H1 (cell line): Measurements from ENCODE around the gene UFD1. TPM values are rescaled to one million over a fixed set of nuclear protein-coding genes. Genes with fewer than 3 reads are reported as not detected.

ENCODE experiments used
- CTCF ChIA-PET: fragments of 300-600 bp; sonication (Branson Sonifier 250); formaldehyde crosslinking; loops from one replicate; lab custom pipeline; 2021; ENCODE audit not compliant: partially characterized antibody; lab: Charles Lee
- POLR2A ChIA-PET: fragments of 300-600 bp; sonication (Branson Sonifier 250); formaldehyde crosslinking; loops from one replicate; lab custom pipeline; 2021; ENCODE audit warnings: inconsistent platforms; ENCODE audit not compliant: partially characterized antibody; lab: Charles Lee
- DNase-seq, 2 experiments: peaks; one replicate each; pipeline versions ENCODE4 v3.0.0 to v3.0.0-alpha.2; 2010 to 2022; ENCODE audit warnings: low spot score in 2 of 2, low read depth in 1 of 2, mixed read lengths in 1 of 2
- FAIRE-seq: peaks from 2 replicates; lab custom pipeline; 2011; peaks lifted over from hg19 to GRCh38; lab: Jason Lieb, UNC
- H2AFZ ChIP-seq: 2 replicates; pipeline ENCODE4 v1.8.1; 2012; ENCODE audit warnings: low read length, inconsistent platforms
- H2AK5ac ChIP-seq: 2 replicates; pipeline ENCODE4 v1.6.1; 2013; ENCODE audit warnings: low read depth, low read length
- H2BK120ac ChIP-seq: replicated peaks from 2 replicates; pipeline ENCODE3; 2013; ENCODE audit warnings: low read depth, low read length, inconsistent platforms
- H2BK12ac ChIP-seq: 2 replicates; pipeline ENCODE4 v1.6.1; 2013; ENCODE audit warnings: low read depth, low read length
- H2BK15ac ChIP-seq: 2 replicates; pipeline ENCODE4 v1.6.1; 2013; ENCODE audit warnings: low read length
- H2BK20ac ChIP-seq: 2 replicates; pipeline ENCODE4 v1.6.1; 2013; ENCODE audit warnings: low read length
- H2BK5ac ChIP-seq: 2 replicates; pipeline ENCODE4 v1.6.1; 2013; ENCODE audit warnings: low read depth, low read length
- H3K14ac ChIP-seq: 2 replicates; pipeline ENCODE4 v1.6.1; 2013; ENCODE audit warnings: inconsistent platforms; ENCODE audit not compliant: insufficient read length
- H3K18ac ChIP-seq: 2 replicates; pipeline ENCODE4 v1.6.1; 2013; ENCODE audit warnings: low read length; ENCODE audit errors: extremely low read depth
- H3K23ac ChIP-seq: 2 replicates; pipeline ENCODE4 v1.6.1; 2013; ENCODE audit warnings: inconsistent platforms; ENCODE audit not compliant: insufficient read length
- H3K23me2 ChIP-seq: 2 replicates; pipeline ENCODE4 v1.6.1; 2013; ENCODE audit warnings: low read depth, low read length
- H3K27ac ChIP-seq: 2 replicates; pipeline ENCODE4 v1.6.1; 2011; ENCODE audit warnings: low read depth, low read length, inconsistent platforms
- H3K27me3 ChIP-seq, 4 experiments: replicated peaks in 1 of 4; 1 replicate in 1 of 4; 2 replicates in 3 of 4; pipeline versions ENCODE4 v1.6.1 to v1.8.1; 2011 to 2013; ENCODE audit warnings: low read length in 3 of 4, mild to moderate bottlenecking in 3 of 4, inconsistent platforms in 2 of 4, mixed read lengths in 2 of 4, moderate library complexity in 1 of 4; ENCODE audit not compliant: control insufficient read depth in 3 of 4, insufficient read depth in 3 of 4; ENCODE audit errors: extremely low read depth in 1 of 4
- H3K36me3 ChIP-seq, 4 experiments: 2 replicates each; pipeline versions ENCODE4 v1.6.1 to v1.8.1; 2011 to 2013; ENCODE audit warnings: mild to moderate bottlenecking in 4 of 4, low read length in 3 of 4, moderate library complexity in 2 of 4, control low read depth in 1 of 4, inconsistent platforms in 1 of 4; ENCODE audit not compliant: insufficient read depth in 4 of 4, control insufficient read depth in 2 of 4
- H3K4ac ChIP-seq: replicated peaks from 2 replicates; pipeline ENCODE3; 2013; ENCODE audit warnings: low read length, low read depth, mixed read lengths, inconsistent platforms; ENCODE audit not compliant: insufficient read length
- H3K4me1 ChIP-seq, 4 experiments: replicated peaks in 1 of 4; 1 replicate in 1 of 4; 2 replicates in 3 of 4; pipeline versions ENCODE4 v1.6.1 to v1.8.1; 2011 to 2013; ENCODE audit warnings: low read length in 3 of 4, inconsistent platforms in 2 of 4, mixed read lengths in 1 of 4; ENCODE audit not compliant: insufficient read depth in 4 of 4, control insufficient read depth in 3 of 4
- H3K4me2 ChIP-seq, 2 experiments: 2 replicates each; pipeline versions ENCODE4 v1.6.1 to v1.8.1; 2011 to 2013; ENCODE audit warnings: low read depth in 2 of 2, low read length in 2 of 2, control low read depth in 1 of 2, inconsistent platforms in 1 of 2, mild to moderate bottlenecking in 1 of 2; ENCODE audit not compliant: insufficient read depth in 1 of 2
- H3K4me3 ChIP-seq, 4 experiments: fragments of 200-600, 300-600 bp in 1 of 4; sonication (generic), shearing (Covaris generic), sonication (Bioruptor Twin) in 1 of 4; 2 replicates each; pipeline versions ENCODE4 v1.5.1 to v1.8.1; 2011 to 2016; ENCODE audit warnings: low read length in 4 of 4, low read depth in 3 of 4, control low read depth in 2 of 4, inconsistent platforms in 2 of 4, mild to moderate bottlenecking in 2 of 4, mixed read lengths in 1 of 4, moderate library complexity in 1 of 4; ENCODE audit not compliant: insufficient read depth in 2 of 4; ENCODE audit errors: extremely low read depth in 1 of 4
- H3K56ac ChIP-seq: replicated peaks from 2 replicates; pipeline ENCODE3; 2013; ENCODE audit warnings: low read depth, mild to moderate bottlenecking, mixed read lengths, low read length, inconsistent platforms; ENCODE audit not compliant: insufficient read length
- H3K79me1 ChIP-seq: 2 replicates; pipeline ENCODE4 v1.6.1; 2013; ENCODE audit warnings: low read depth, low read length, control low read depth
- H3K79me2 ChIP-seq, 2 experiments: 2 replicates each; pipeline versions ENCODE4 v1.6.1 to v1.8.1; 2012 to 2013; ENCODE audit warnings: low read length in 2 of 2, mild to moderate bottlenecking in 2 of 2, inconsistent platforms in 1 of 2; ENCODE audit not compliant: insufficient read depth in 2 of 2, control insufficient read depth in 1 of 2
- H3K9ac ChIP-seq, 4 experiments: replicated peaks in 1 of 4; 1 replicate in 1 of 4; 2 replicates in 3 of 4; pipeline versions ENCODE4 v1.6.1 to v1.8.1; 2011 to 2013; ENCODE audit warnings: low read depth in 3 of 4, low read length in 3 of 4, control low read depth in 2 of 4, mild to moderate bottlenecking in 2 of 4, moderate library complexity in 2 of 4, inconsistent platforms in 1 of 4; ENCODE audit errors: extremely low read depth in 1 of 4
- H3K9me3 ChIP-seq, 2 experiments: 2 replicates each; pipeline versions ENCODE4 v1.6.1 to v1.8.1; 2012 to 2013; ENCODE audit warnings: mild to moderate bottlenecking in 2 of 2, moderate library complexity in 2 of 2, control low read depth in 1 of 2, inconsistent platforms in 1 of 2, low read depth in 1 of 2, low read length in 1 of 2, mixed read lengths in 1 of 2; ENCODE audit not compliant: insufficient read depth in 2 of 2
- H4K20me1 ChIP-seq, 2 experiments: replicated peaks in 1 of 2; 2 replicates each; pipeline versions ENCODE3 to v1.8.1; 2011 to 2013; ENCODE audit warnings: inconsistent platforms in 2 of 2, low read length in 2 of 2, mild to moderate bottlenecking in 1 of 2; ENCODE audit not compliant: insufficient read depth in 2 of 2, control insufficient read depth in 1 of 2
- H4K5ac ChIP-seq: 2 replicates; pipeline ENCODE4 v1.6.1; 2013; ENCODE audit warnings: low read length, low read depth, mixed read lengths, inconsistent platforms; ENCODE audit not compliant: insufficient read length
- H4K8ac ChIP-seq: 2 replicates; pipeline ENCODE4 v1.8.0; 2013; ENCODE audit warnings: mild to moderate bottlenecking, moderate library complexity, low read length, inconsistent platforms; ENCODE audit not compliant: insufficient read depth; ENCODE audit errors: extremely low read depth
- H4K91ac ChIP-seq: replicated peaks from 2 replicates; pipeline ENCODE3; 2013; ENCODE audit warnings: low read length, mixed read lengths, inconsistent platforms; ENCODE audit not compliant: insufficient read length
- ATF3 ChIP-seq: IDR thresholded peaks from 2 replicates; pipeline ENCODE4 v1.6.1; 2011; ENCODE audit warnings: low read depth, mild to moderate bottlenecking, low read length; ENCODE audit not compliant: insufficient read depth
- BRCA1 ChIP-seq: IDR thresholded peaks from 2 replicates; pipeline ENCODE4 v1.6.1; 2012; ENCODE audit warnings: low read depth, low read length, improper control_type of control experiment
- CREB1 ChIP-seq: IDR thresholded peaks from 2 replicates; pipeline ENCODE4 v1.6.1; 2012; ENCODE audit warnings: inconsistent platforms
- EGR1 ChIP-seq: IDR thresholded peaks from 2 replicates; pipeline ENCODE4 v1.6.1; 2011; ENCODE audit warnings: low read depth, low read length, borderline replicate concordance
- FOSL1 ChIP-seq: IDR thresholded peaks from 2 replicates; pipeline ENCODE4 v1.6.1; 2011; ENCODE audit warnings: mild to moderate bottlenecking, low read depth, low read length, moderate library complexity; ENCODE audit not compliant: insufficient read depth
- HDAC2 ChIP-seq, 2 experiments: fragments of 300-600 bp in 1 of 2; sonication (generic) in 1 of 2; IDR thresholded peaks; 2 replicates each; pipeline ENCODE4 v1.6.1; 2011 to 2012; ENCODE audit warnings: low read depth in 2 of 2, low read length in 2 of 2, mild to moderate bottlenecking in 2 of 2, moderate library complexity in 2 of 2, borderline replicate concordance in 1 of 2, inconsistent platforms in 1 of 2
- NRF1 ChIP-seq: IDR thresholded peaks from 2 replicates; pipeline ENCODE4 v1.6.1; 2011; ENCODE audit warnings: mild to moderate bottlenecking, low read depth, low read length, improper control_type of control experiment
- POU5F1 ChIP-seq: IDR thresholded peaks from 2 replicates; pipeline ENCODE4 v1.6.1; 2011; ENCODE audit warnings: low read depth, mild to moderate bottlenecking, low read length, moderate library complexity
- RNF2 ChIP-seq: fragments of 200-900, 300-1000 bp; sonication (generic); IDR thresholded peaks from 2 replicates; pipeline ENCODE4 v1.7.1; 2016; ENCODE audit warnings: borderline replicate concordance, low read depth, mild to moderate bottlenecking, antibody characterized with exemption, low read length; ENCODE audit not compliant: poor library complexity, severe bottlenecking; ENCODE audit errors: missing control alignments
- SRF ChIP-seq: IDR thresholded peaks from 2 replicates; pipeline ENCODE4 v1.6.1; 2011; ENCODE audit warnings: mild to moderate bottlenecking, low read depth, low read length, moderate library complexity
- TAF1 ChIP-seq: IDR thresholded peaks from 2 replicates; pipeline ENCODE4 v1.6.1; 2011; ENCODE audit warnings: mild to moderate bottlenecking, low read depth, low read length
- USF2 ChIP-seq: IDR thresholded peaks from 2 replicates; pipeline ENCODE4 v1.6.1; 2011; ENCODE audit warnings: low read length, improper control_type of control experiment
- WGBS, 2 experiments: shearing (Covaris generic) in 1 of 2; methylation state at CpG; one replicate each; pipeline versions ENCODE4 v1.1.6 to v1.1.7; 2013 to 2015; ENCODE audit warnings: low lambda C conversion rate in 2 of 2, mixed read lengths in 2 of 2, inconsistent platforms in 1 of 2, low coverage in 1 of 2, missing lambda C conversion rate in 1 of 2; ENCODE audit not compliant: insufficient replicate concordance in 2 of 2, insufficient coverage in 1 of 2, insufficient read length in 1 of 2; ENCODE audit errors: extremely low coverage in 1 of 2, missing lambda C conversion rate in 1 of 2; 5-methylcytosine and 5-hydroxymethylcytosine counted together
- polyA plus RNA-seq, 7 experiments: library from polyadenylated mRNA; depleted of rRNA in 3 of 7; stranded (reverse) in 5 of 7; unstranded in 2 of 7; fragments of >200 nt in 5 of 7; fragments of 200-250 nt in 2 of 7; gene quantifications; 1 replicate in 5 of 7; 2 replicates in 1 of 7; 4 replicates in 1 of 7; pipeline versions ENCODE4 v1.2.1 to v1.2.3, GENCODE V29; 2011 to 2013; ENCODE audit warnings: missing spikeins in 2 of 7, mixed read lengths in 2 of 7
- total RNA-seq: library from RNA; stranded (reverse); fragmentation: NEBNext Ultra II Directional; extraction: Animal tissue kit (Norgen Biotek cat#: 25700); gene quantifications from 2 replicates; pipeline ENCODE4 v1.2.1, GENCODE V29; 2021

The UFD1 gene
- total and polyA plus RNA-seq, 2 of the 8 experiments (the other 6 are each of a cell fraction or from before 2014, with no cell fraction given), result 74.6 to 116 TPM

GRCh38 chr22:19464546-19464945, 14.4 kb downstream of the UFD1 start:
- no peak overlapping the region for H2AFZ ChIP-seq
- no peaks in the 10 kb centered on the region for H3K9me3 ChIP-seq
- H4K5ac ChIP-seq, result no peak overlapping the region
- CTCF ChIA-PET, result interaction anchor here (4.6 kb wide), 1 partner anchor 9 kb away, joined by 34 read pairs; no protein-coding TSS in a partner anchor
- H3K4me3 ChIP-seq, result no peak overlapping the region
- no peak overlapping the region for H2BK12ac ChIP-seq
- no peak overlapping the region for H2AK5ac ChIP-seq
- no peaks in the 10 kb centered on the region for H3K79me2 ChIP-seq
- no peak overlapping the region for H3K27ac ChIP-seq
- no peaks in the 10 kb centered on the region for H3K4me1 ChIP-seq
- H4K20me1 ChIP-seq, result peaks cover 0 to 10% of the 10 kb centered on the region in 2 experiments
- no peak overlapping the region for H3K4ac ChIP-seq
- H3K18ac ChIP-seq, result no peak overlapping the region
- no peak overlapping the region for H4K8ac ChIP-seq
- H2BK20ac ChIP-seq, result no peak overlapping the region
- H2BK15ac ChIP-seq, result no peak overlapping the region
- H2BK5ac ChIP-seq, result no peak overlapping the region
- H4K91ac ChIP-seq, result no peak overlapping the region
- POLR2A ChIA-PET, result interaction anchor here (0.7 to 3.4 kb wide), 2 partner anchors 14 to 321 kb away, joined by 3 to 9 read pairs; no protein-coding TSS in a partner anchor
- H3K27me3 ChIP-seq, result no peaks in the 10 kb centered on the region
- no peak overlapping the region for H3K14ac ChIP-seq
- no peak overlapping the region for H2BK120ac ChIP-seq
- H3K79me1 ChIP-seq, result peaks cover 2% of the 10 kb centered on the region; the same call in 1 of the 2 replicates
- WGBS, 2 experiments, result 100% methylated on average over 1 of the region's 1 CpG; no CpG with 5 or more reads in 1 of the 2 experiments
- no peak for DNase-seq
- H3K9ac ChIP-seq, result no peak overlapping the region
- H3K4me2 ChIP-seq, result no peak overlapping the region
- no peak overlapping the region for H3K23ac ChIP-seq
- no peak for FAIRE-seq
- no peak overlapping the region for H3K56ac ChIP-seq
- peaks cover 12 to 55% (median 35%) of the 10 kb centered on the region in 4 experiments for H3K36me3 ChIP-seq
- no peaks in the 10 kb centered on the region for H3K23me2 ChIP-seq
- TF ChIP-seq POU5F1 (no peak), RNF2 (no peak), HDAC2 (IDR thresholded peaks at IDR 0.05; ENCODE audit: borderline replicate concordance in 1 of 2, low read depth in 2 of 2, low read length in 2 of 2) (no peak), SRF (no peak), EGR1 (no peak), FOSL1 (no peak), ATF3 (no peak), USF2 (no peak), CREB1 (no peak), TAF1 (no peak), NRF1 (no peak), BRCA1 (no peak)
